IPS DF 4.7 (cell line): Measurements from ENCODE around the gene TIMM17A.
"Not testable (repeated sequence)": the region's sequence is repeated elsewhere in the genome, so short reads cannot be mapped to it uniquely, and the experiment has no call there.

ENCODE experiments used
- DNase-seq: peaks from one replicate; pipeline ENCODE4 v3.0.0-alpha.2; 2013; ENCODE audit warnings: low spot score; ENCODE audit errors: extremely low read depth

Gene TIMM17A

GRCh38 chr1:202014060-202014459 lies 58.8 kb downstream of the TIMM17A start:
- DNase-seq, result no peak

- DNase-seq, result no peak
Observed at GRCh38 chr1:202014915-202015661, 59.8 kb downstream of the TIMM17A start.

- DNase-seq, result no peak
Observed at GRCh38 chr1:202015662-202015937, 60.3 kb downstream of the TIMM17A start.

GRCh38 chr1:202016022-202016810 lies 60.9 kb downstream of the TIMM17A start:
- no peak for DNase-seq

- DNase-seq, result no peak
Observed at GRCh38 chr1:202016811-202017748, 61.8 kb downstream of the TIMM17A start.

GRCh38 chr1:202017749-202018467 lies 62.6 kb downstream of the TIMM17A start:
- no peak for DNase-seq

GRCh38 chr1:202018468-202019234 lies 63.3 kb downstream of the TIMM17A start:
- DNase-seq, result no peak

- not testable (repeated sequence) for DNase-seq
Observed at GRCh38 chr1:202019235-202019558, 63.9 kb downstream of the TIMM17A start.
